AG04450 (cell line): ENCODE measurements around the gene MINK1. TPM values are rescaled to one million over a fixed set of nuclear protein-coding genes. Genes with fewer than 3 reads are reported as not detected.

ENCODE experiments used
- CTCF ChIA-PET: fragments of 300-600, 350-600 bp; formaldehyde crosslinking; extraction: SDS; loops from one replicate; lab custom pipeline; 2022; ENCODE audit warnings: antibody characterized with exemption, inconsistent platforms; lab: Charles Lee
- POLR2A ChIA-PET: fragments of 350-600 bp; formaldehyde crosslinking; extraction: SDS; loops from one replicate; lab custom pipeline; 2021; ENCODE audit warnings: antibody characterized with exemption, inconsistent platforms; lab: Yijun Ruan, JAX
- DNase-seq: peaks from one replicate; pipeline ENCODE4 v3.0.0-alpha.2; 2011; ENCODE audit warnings: low read depth, low spot score
- H3K27ac ChIP-seq: one replicate; pipeline ENCODE4 v1.5.1; 2012; ENCODE audit warnings: low read depth, low read length, control low read depth
- H3K27me3 ChIP-seq: one replicate; pipeline ENCODE4 v1.6.0; 2012; ENCODE audit warnings: low read length; ENCODE audit not compliant: control insufficient read depth, insufficient read depth
- H3K4me3 ChIP-seq: 2 replicates; pipeline ENCODE4 v1.5.1; 2011; ENCODE audit warnings: mild to moderate bottlenecking, low read depth, low read length, control low read depth
- H3K9me3 ChIP-seq: 2 replicates; pipeline ENCODE4 v1.5.1; 2012; ENCODE audit warnings: low read length; ENCODE audit not compliant: control insufficient read depth, insufficient read depth
- polyA minus RNA-seq: library from RNA; depleted of rRNA, polyadenylated mRNA; stranded (reverse); fragments of >200 nt; gene quantifications from 2 replicates; pipeline ENCODE4 v1.2.3, GENCODE V29; 2011; rRNA and poly(A)+ RNA removed
- polyA plus RNA-seq: library from polyadenylated mRNA; depleted of rRNA; stranded (reverse); fragments of >200 nt; gene quantifications from 2 replicates; pipeline ENCODE4 v1.2.3, GENCODE V29; 2011; rRNA removed
- TF ChIP-seq, protein P1 (sequence below): IDR thresholded peaks from 2 replicates; pipeline ENCODE4 v1.5.1; 2011; ENCODE audit warnings: low read depth, low read length, control low read depth, inconsistent platforms

The MINK1 gene
- 29.4 and 30.7 TPM in 2 replicates for polyA plus RNA-seq
- 46.8 and 50.7 TPM in 2 replicates for polyA minus RNA-seq

GRCh38 chr17:4833178-4833940 lies at the start of gene MINK1:
Gene MINK1 (plus strand): TSS chr17:4833340. CDS start chr17:4833584, 244 bp downstream.
- peak; percentile 83 for DNase-seq
- CTCF ChIA-PET = no interaction called here
- Histone ChIP-seq H3K27ac (peak within 1 kb of the TSS; percentile 47), H3K4me3 (peak within 1 kb of the TSS; percentile 88), H3K27me3 (no peaks in the 10 kb centered on the region), H3K9me3 (no peaks in the 10 kb centered on the region)
- POLR2A ChIA-PET = interaction anchor here (1.2 kb wide), 1 partner anchor 48 kb away, joined by 4 read pairs; no protein-coding TSS in a partner anchor
- TF ChIP-seq, protein P1, sequence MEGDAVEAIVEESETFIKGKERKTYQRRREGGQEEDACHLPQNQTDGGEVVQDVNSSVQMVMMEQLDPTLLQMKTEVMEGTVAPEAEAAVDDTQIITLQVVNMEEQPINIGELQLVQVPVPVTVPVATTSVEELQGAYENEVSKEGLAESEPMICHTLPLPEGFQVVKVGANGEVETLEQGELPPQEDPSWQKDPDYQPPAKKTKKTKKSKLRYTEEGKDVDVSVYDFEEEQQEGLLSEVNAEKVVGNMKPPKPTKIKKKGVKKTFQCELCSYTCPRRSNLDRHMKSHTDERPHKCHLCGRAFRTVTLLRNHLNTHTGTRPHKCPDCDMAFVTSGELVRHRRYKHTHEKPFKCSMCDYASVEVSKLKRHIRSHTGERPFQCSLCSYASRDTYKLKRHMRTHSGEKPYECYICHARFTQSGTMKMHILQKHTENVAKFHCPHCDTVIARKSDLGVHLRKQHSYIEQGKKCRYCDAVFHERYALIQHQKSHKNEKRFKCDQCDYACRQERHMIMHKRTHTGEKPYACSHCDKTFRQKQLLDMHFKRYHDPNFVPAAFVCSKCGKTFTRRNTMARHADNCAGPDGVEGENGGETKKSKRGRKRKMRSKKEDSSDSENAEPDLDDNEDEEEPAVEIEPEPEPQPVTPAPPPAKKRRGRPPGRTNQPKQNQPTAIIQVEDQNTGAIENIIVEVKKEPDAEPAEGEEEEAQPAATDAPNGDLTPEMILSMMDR = no peak

DNA sequence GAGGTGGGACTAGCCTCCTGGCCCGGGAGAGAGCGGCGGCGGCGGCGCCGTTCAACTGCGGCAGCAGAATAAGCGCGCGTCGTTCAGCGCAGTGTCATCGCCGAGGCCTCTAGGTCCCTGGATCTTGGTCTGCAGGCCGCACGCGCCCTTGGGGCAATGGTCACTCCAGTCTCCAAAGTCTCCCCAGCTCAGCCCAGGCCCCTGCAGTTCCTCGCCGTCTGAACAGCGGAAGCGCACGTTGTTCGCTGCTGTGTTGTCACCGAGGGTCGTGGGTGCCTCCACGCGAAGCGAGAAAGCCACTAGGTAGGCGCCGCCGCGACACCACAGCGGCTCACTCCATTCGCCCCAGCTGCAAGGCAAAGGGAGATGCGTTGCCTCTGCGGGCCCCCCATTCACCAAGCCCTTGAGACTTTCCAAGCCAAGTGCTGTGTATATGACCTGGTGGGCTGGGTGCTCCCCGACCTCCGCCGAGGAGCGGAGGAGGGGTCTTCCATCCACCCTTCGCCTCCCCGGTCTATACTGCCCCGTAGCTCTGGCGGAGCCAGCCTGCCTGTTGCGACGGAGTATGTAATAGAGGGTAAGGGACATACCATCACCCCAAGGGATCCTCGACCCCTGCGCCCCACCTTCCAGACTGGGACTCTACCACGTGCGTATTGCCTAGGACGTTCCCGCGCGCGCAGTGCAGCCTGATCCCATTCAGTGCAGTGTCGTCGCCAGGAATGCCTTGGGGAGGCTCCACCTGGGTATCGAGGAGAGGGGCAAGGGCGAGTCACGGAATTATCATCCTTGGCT lies 47.6 kb upstream of the MINK1 start:
- peaks cover 46% of the 10 kb centered on the region for H3K27me3 ChIP-seq
- CTCF ChIA-PET = interaction anchor here (0.7 to 5.7 kb wide), 2 partner anchors 104 kb away, joined by 3 to 46 read pairs; no protein-coding TSS in a partner anchor
- H3K4me3 ChIP-seq = peak overlapping the region; percentile 22

DNA sequence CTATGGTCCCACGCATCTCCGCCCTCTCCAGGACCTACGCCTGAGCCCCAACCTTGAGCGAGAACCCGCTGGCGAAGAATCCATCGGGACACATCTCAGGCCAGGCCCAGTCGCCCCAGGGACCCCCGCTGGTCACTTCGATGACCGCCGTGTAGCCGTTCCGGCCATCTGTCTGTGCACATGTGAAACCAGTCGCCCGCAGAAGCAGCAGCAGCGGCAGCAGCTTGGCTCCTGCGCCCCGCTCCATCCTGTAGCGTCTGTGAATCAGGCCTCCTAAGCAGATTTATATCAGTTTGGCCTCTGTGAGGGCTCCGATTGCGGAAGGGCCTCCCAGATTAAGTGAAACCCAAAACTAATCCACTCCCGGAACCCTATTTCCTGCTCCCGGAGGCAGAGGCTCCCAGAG lies 47.0 kb upstream of the MINK1 start, which contains the start of gene VMO1:
Gene VMO1 (minus strand): TSS at position 259 of the 406 bp plus-strand sequence. CDS start 12 bp downstream, at position 247.
- Histone ChIP-seq H3K4me3 (peak within 1 kb of the TSS; percentile 22), H3K27me3 (peaks cover 40% of the 10 kb centered on the region), H3K27ac (no peak within 1 kb of the TSS), H3K9me3 (peaks cover 6% of the 10 kb centered on the region; the same call in 1 of the 2 replicates)
- ChIA-PET CTCF (interaction anchor here (0.6 to 5.7 kb wide), 4 partner anchors 52 to 116 kb away, joined by 3 to 46 read pairs (median 6); partner anchors contain the start of gene CHRNE), POLR2A (interaction anchor here (0.5 to 0.7 kb wide), 2 partner anchors 76 to 243 kb away, joined by 3 to 9 read pairs; partner anchors contain the start of gene ARRB2)
- no peak for DNase-seq
- TF ChIP-seq, protein P1 = no peak

More for the DNA sequence above, 47.6 kb upstream of the MINK1 start:
- POLR2A ChIA-PET = interaction anchor here (0.5 to 0.7 kb wide), 2 partner anchors 75 to 243 kb away, joined by 3 to 9 read pairs; partner anchors contain the start of gene ARRB2
- TF ChIP-seq, protein P1 = no peak
- Histone ChIP-seq H3K27ac (no peak overlapping the region), H3K9me3 (peaks cover 6% of the 10 kb centered on the region; the same call in 1 of the 2 replicates)
- DNase-seq = no peak

- POLR2A ChIA-PET = interaction anchor here (0.7 to 1.2 kb wide), 2 partner anchors 9 to 76 kb away, joined by 3 to 4 read pairs; partner anchors contain the start of genes ARRB2 and PSMB6
Observed at GRCh38 chr17:4786516-4786915, 46.6 kb upstream of the MINK1 start.

More at GRCh38 chr17:4786516-4786915, 46.6 kb upstream of the MINK1 start:
- Histone ChIP-seq H3K9me3 (peaks cover 6% of the 10 kb centered on the region; the same call in 1 of the 2 replicates), H3K27me3 (peaks cover 40% of the 10 kb centered on the region), H3K27ac (no peak overlapping the region), H3K4me3 (no peak overlapping the region)
- CTCF ChIA-PET = interaction anchor here (0.6 to 5.7 kb wide), 4 partner anchors 51 to 116 kb away, joined by 3 to 46 read pairs (median 6); partner anchors contain the start of gene CHRNE
- DNase-seq = no peak
- TF ChIP-seq, protein P1 = no peak
